ENCODE data around the gene RNF152.

RNF152 gene

GRCh38 chr18:61894751-61895524 is 2.1 kb upstream of the RNF152 start:
- no peak for DNase-seq (ENCODE audit: low read depth in 2 of 2, low spot score in 1 of 2)

GRCh38 chr18:61893971-61894750 is 1.4 kb upstream of the RNF152 start:
- DNase-seq (ENCODE audit: low read depth in 2 of 2, low spot score in 1 of 2): peak in 1 of 2 donors; percentile 47

- no peak for DNase-seq (ENCODE audit: low read depth in 2 of 2, low spot score in 1 of 2)
Observed at GRCh38 chr18:61893309-61893970, 633 bp upstream of the RNF152 start.

- DNase-seq (ENCODE audit: low read depth in 2 of 2, low spot score in 1 of 2): no peak
Observed at GRCh38 chr18:61891894-61892293, 913 bp downstream of the RNF152 start.

GRCh38 chr18:61891271-61891670 is 1.5 kb downstream of the RNF152 start:
- no peak for DNase-seq (ENCODE audit: low read depth in 2 of 2, low spot score in 1 of 2)

GRCh38 chr18:61890344-61890743 is 2.5 kb downstream of the RNF152 start:
- no peak for DNase-seq (ENCODE audit: low read depth in 2 of 2, low spot score in 1 of 2)

GRCh38 chr18:61889541-61889940 is 3.3 kb downstream of the RNF152 start:
- no peak for DNase-seq (ENCODE audit: low read depth in 2 of 2, low spot score in 1 of 2)

GRCh38 chr18:61888622-61889021 is 4.2 kb downstream of the RNF152 start:
- no peak for DNase-seq (ENCODE audit: low read depth in 2 of 2, low spot score in 1 of 2)

- DNase-seq (ENCODE audit: low read depth in 2 of 2, low spot score in 1 of 2): no peak
Observed at GRCh38 chr18:61887838-61888237, 5.0 kb downstream of the RNF152 start.

GRCh38 chr18:61883547-61883946 is 9.3 kb downstream of the RNF152 start:
- no peak for DNase-seq (ENCODE audit: low read depth in 2 of 2, low spot score in 1 of 2)

GRCh38 chr18:61882296-61883004 is 10.4 kb downstream of the RNF152 start:
- no peak for DNase-seq (ENCODE audit: low read depth in 2 of 2, low spot score in 1 of 2)

GRCh38 chr18:61876899-61877298 is 15.9 kb downstream of the RNF152 start:
- no peak for DNase-seq (ENCODE audit: low read depth in 2 of 2, low spot score in 1 of 2)

GRCh38 chr18:61870151-61870550 is 22.7 kb downstream of the RNF152 start:
- no peak for DNase-seq (ENCODE audit: low read depth in 2 of 2, low spot score in 1 of 2)

- no peak for DNase-seq (ENCODE audit: low read depth in 2 of 2, low spot score in 1 of 2)
Observed at GRCh38 chr18:61869636-61870035, 23.2 kb downstream of the RNF152 start.

- no peak for DNase-seq (ENCODE audit: low read depth in 2 of 2, low spot score in 1 of 2)
Observed at GRCh38 chr18:61865466-61866175, 27.2 kb downstream of the RNF152 start.

- DNase-seq (ENCODE audit: low read depth in 2 of 2, low spot score in 1 of 2): no peak
Observed at GRCh38 chr18:61861372-61861771, 31.4 kb downstream of the RNF152 start.

- no peak for DNase-seq (ENCODE audit: low read depth in 2 of 2, low spot score in 1 of 2)
Observed at GRCh38 chr18:61860302-61860701, 32.5 kb downstream of the RNF152 start.

GRCh38 chr18:61859113-61859512 is 33.7 kb downstream of the RNF152 start:
- DNase-seq (ENCODE audit: low read depth in 2 of 2, low spot score in 1 of 2): no peak

- DNase-seq (ENCODE audit: low read depth in 2 of 2, low spot score in 1 of 2): no peak
Observed at GRCh38 chr18:61856678-61857077, 36.1 kb downstream of the RNF152 start.

- DNase-seq (ENCODE audit: low read depth in 2 of 2, low spot score in 1 of 2): no peak
Observed at GRCh38 chr18:61855449-61856378, 37.1 kb downstream of the RNF152 start.
